GM18867 (cell line): ENCODE data around the gene GTF2F1.
"Not testable (repeated sequence)": the region's sequence is repeated elsewhere in the genome, so short reads cannot be mapped to it uniquely, and the experiment has no call there.

Experiments
- ATAC-seq: cut with Tn5 transposase; IDR thresholded peaks from one replicate; pipeline ENCODE4 v1.9.1; 2021; ENCODE audit warnings: mild to moderate bottlenecking, moderate library complexity; ENCODE audit not compliant: unreplicated experiment

Gene GTF2F1

DNA sequence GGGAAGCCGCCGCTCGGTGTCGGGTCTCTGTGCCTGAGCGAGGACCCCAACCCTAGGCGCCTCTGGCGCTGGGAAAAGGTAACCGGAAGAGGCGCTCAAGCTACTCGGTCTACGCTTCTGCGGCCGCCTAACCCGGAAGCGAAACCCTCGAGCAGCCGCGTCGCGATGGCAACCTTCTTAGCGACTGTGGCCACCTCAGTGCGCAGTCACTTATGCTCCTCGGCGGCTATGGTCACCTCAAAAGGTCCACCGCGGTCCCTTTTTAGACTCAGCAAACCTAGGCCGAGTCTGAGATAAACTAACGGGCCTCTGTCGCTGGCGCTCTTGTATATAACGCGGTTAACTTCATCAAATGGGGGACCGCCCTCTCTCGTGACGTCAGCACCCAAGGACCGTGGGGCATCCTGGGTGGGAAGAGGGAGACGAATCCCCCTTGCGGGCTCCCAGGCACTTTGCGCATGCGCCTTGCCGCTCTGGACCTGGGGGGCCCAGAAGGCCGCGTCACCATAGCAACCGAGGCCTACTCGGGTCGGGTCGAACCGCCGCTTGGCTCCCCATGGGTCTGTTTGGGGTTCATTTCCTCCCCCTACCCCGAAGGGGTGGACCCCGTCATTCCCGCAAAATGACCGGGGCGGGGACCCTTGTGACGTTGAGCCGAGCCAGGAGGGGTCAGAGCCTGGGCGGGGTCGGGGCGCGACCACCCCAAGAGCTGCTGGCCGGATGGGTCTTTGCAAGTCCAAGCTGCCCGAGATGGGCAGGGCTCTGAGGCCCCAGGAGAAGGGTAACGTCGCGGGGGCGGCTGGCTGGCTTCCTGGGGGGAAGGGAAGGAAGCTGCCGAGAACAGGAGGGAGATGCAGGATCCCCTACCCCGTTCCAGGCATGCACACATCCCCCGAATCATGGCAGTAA, at the start of gene GTF2F1:
TSS of gene GTF2F1 (minus strand) at position 91 of the 909 bp plus-strand sequence. CDS start 169 bp downstream, outside the sequence.
- ATAC-seq, result peak; percentile 82

DNA sequence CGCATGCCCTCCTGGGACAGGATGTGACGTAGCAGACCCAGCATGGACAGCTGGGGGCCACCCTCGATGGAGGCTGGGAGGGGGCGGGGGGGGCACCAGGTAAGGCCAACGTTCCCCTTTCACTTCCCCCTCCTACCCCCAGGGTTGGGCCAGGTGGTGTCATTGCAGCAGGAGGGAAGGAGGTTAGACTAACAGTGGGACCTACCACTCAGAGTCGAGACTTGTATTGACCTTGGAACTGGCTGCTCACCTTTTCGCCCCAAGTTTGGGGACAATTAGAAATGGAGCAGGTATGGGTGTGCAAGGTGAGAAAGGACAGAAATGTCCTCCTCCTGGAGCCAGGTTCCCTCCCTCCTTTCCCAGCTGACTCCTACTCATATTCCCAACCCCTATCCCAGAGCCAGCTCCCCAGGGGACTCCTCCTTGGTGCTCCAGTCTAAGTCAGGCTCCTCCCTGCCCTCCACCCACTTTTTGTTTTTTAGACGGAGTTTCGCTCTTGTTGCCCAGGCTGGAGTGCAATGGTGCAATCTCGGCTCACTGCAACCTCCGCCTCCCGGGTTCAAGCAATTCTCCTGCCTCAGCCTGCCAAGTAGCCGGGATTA, 49.2 kb upstream of the GTF2F1 start:
- ATAC-seq, result no peak

DNA sequence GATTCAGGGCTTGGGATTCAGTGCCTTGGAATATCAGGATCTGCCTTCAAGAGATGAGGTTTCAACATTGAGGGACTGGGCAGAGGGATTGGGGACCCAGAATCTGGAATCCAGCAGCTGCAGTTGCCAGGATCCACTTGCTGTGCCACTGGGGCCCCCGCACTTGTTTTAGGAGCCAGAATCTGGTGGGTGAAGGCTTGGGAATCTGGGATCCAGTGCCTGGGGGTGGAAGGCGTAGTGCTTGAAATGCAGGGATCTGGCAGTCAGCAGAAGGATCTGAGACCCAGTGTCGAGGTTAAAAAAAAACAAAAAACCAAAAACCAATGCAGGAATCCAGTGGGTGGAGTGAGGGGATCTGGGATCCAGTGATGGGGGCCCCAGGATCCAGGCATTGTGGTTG, 47.9 kb upstream of the GTF2F1 start:
- ATAC-seq, result no peak

DNA sequence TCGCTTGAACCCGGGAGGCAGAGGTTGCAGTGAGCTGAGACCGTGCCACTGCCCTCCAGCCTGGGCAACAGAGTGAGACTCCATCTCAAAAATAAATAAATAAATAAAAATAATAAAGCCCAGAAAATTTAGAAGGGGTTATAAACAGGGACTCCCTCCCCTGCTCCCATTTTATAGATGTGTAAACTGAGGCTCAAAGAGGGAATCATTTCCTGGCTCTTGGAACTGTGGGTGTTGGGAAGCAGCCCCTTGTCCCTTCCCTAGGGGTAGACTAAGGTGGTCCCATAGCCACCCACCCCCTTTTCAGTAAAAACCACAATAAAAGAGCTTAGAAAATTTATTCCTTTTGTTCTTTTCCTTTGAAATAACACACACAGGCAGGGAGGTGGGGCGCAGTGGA, 46.8 kb upstream of the GTF2F1 start:
- ATAC-seq, result no peak

- no peak for ATAC-seq
These were observed 40.7 kb upstream of the GTF2F1 start, which contains the start of gene SLC25A41 for GRCh38 chr19:6433663-6434062. SLC25A41 (minus strand) TSS chr19:6433763; CDS start chr19:6433693, 70 bp downstream.

DNA sequence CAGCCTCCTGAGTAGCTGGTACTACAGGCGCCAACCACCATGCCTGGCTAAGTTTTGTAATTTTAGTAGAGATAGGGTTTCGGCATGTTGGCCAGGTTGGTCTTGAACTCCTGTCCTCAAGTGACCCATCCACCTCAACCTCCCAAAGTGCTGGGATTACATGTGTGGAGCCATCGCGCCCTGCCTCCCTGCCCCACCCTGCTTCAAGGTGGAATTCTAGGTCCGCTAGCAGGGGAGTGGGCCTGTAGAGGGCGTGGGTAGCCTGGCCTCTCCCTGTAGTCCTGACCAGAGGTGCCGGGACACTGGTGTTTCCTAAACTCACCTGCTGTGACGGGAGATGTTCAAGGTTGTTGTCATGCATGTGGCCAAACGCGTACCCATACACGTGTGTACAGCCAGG, 40.2 kb upstream of the GTF2F1 start:
- ATAC-seq, result no peak

DNA sequence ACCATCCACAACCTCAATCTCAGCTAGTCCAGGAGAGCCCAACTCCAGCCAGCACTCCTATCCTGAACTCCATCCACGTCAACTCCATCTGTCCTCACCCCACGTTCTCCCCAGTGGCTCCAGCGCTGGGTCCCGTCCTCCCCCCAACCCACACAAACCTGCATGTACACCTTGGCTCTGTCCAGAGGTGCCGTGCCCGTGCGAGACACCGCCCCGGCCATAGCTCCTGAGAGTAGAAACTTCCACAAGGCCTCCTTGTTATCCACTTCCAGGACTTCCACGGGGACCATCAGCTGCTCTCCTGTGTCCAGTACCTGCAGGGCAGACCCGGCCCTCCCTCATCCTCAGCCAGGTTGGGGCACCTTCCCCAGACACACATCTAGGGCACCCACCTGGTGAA, 38.9 kb upstream of the GTF2F1 start:
- ATAC-seq, result no peak

DNA sequence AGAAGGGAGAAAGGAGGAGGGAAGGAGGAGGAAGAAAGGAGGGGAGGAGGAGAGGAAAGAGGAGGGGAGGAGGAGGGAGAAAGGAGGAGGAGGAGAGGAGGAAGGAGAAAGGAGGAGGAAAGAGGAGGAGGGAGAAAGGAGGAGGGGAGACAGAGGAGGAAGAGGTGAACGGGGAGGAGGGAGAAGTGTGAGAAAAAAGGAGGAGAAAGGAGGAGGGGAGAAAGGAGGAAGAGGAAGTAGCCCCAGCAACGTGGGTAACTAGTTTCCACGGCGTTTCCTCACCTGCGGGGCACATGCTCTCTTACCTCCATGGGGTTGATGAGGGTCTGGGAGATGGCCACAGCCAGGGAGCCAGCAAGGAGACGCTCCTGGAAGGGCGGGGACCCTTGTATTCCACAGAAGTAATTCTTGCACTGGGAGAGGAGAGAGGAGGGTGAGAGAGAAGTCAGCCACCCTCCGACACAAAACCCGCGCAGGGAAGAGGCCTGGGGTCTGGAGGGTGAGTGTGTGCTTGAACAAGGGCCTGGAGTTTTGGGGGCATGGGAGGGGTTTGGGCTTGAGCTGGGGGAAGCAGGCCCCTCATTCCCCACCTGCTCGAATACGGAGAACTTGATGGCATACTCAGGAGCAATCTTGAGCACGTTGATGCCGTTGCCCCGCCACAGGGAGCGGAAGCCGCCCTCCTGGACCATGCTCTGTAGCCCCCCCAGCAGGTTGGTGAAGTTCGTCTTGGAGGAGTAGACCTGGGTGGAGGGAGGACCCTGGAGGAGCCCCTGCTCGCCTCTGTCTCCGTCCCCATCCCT, 36.7 kb upstream of the GTF2F1 start:
- no peak for ATAC-seq

- ATAC-seq, result not testable (repeated sequence)
These were observed 35.9 kb upstream of the GTF2F1 start for GRCh38 chr19:6428692-6429418.

GRCh38 chr19:6427131-6427530, 34.2 kb upstream of the GTF2F1 start:
- no peak for ATAC-seq

- ATAC-seq, result no peak
These were observed 33.0 kb upstream of the GTF2F1 start for GRCh38 chr19:6425732-6426620.

DNA sequence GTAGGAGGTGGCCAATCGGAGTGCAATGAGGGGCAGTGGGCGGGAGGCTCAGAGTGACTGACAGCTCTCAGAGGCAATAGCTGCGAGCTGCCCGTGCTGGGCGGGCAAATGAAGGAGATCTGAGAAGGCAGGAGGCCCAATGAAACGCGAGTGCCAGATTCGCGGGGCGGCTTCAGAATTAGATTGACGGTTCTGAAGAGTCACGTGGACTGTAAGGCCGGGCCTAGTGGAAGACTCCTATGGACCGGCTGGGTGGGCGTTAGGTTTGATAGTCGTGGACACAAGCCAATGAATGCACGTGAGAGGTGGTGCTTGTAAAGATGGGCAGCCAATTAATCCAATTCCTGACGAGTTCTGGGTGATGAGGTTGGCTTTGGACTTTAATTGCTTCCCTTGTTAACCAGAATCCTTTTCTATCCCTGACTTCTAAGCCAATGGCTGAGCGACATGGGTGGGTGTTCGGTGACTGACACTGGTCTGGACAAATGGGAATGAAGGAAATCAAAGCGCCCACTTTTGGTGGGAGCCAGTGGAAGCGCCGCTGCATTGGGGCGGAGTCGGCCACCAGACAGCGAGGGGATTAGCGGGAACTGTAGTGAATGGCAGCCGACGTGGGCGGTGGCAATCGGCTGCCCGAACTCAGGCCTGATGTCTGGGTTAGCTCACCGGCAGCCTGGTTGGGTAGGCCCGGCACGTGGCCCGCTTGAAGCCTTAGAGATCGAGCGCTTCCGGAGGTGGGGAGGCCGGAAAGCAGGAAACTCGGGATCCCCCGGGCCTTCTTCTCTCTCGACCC, 32.2 kb upstream of the GTF2F1 start:
- peak; percentile 80 for ATAC-seq

DNA sequence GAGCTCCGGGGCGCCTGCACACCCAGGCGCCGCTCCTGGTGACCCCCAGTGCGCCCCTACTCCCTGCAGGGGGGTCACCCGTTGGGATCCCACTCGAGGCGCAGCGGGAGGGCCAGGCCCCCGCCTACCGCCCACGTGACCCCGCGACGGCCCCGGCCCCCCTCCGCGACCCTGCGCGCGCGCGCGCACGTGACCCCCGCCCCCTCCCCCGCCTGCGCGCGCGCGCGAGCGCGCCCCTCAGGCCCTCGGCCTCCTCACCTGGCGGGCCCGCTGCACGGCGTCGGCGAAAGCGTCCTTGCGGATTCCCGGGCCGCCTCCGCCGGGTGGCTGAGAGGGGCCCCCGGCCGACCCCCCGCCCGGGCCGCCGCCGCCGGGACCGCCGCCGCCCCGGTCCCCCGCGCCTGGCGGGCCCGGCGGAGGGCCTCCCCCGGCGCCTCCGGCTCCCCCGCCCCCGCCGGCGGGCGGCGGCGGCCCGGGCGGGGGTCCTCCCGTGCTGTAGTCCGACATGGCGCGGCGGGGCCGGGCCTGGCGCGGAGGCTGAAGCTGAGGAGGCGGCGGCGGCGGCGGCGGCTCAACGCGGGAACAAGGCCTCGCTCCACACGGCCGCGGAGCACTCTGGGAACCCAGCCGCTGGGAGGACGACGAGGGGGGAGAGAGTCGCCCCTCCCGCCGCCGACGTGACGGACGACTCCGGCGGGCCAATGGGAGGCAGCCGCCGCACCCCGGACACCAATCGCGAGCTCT, 31.4 kb upstream of the GTF2F1 start, which contains the start of gene KHSRP:
TSS of gene KHSRP (minus strand) at position 617 of the 744 bp plus-strand sequence. CDS start at position 507, 110 bp downstream.
- peak; percentile 1 for ATAC-seq

GRCh38 chr19:6423499-6424194, 30.7 kb upstream of the GTF2F1 start:
- ATAC-seq, result no peak

- no peak for ATAC-seq
These were observed 28.4 kb upstream of the GTF2F1 start for GRCh38 chr19:6421075-6422014.

- no peak for ATAC-seq
These were observed 25.6 kb upstream of the GTF2F1 start for GRCh38 chr19:6418562-6418932.
